Ovary (tissue), 3 donors: ENCODE measurements around the gene WDR83.

ENCODE experiments used
- CTCF ChIP-seq, 3 donors: fragments of 450-650 bp in 2 of 3; fragments of 200-600 bp in 1 of 3; IDR thresholded peaks; one replicate each; pipeline versions ENCODE4 v1.5.1 to v1.8.0; 2016 to 2022; ENCODE audit warnings: antibody characterized with exemption in 3 of 3, mild to moderate bottlenecking in 1 of 3
- POLR2A ChIP-seq: fragments of 450-650 bp; IDR thresholded peaks from one replicate; pipeline ENCODE4 v1.6.1; 2017; ENCODE audit warnings: antibody characterized with exemption, mild to moderate bottlenecking, moderate library complexity
- donor health status: DM: no; HTN: no; CAD: no.

GRCh38 chr19:12636631-12637030 is 30.0 kb upstream of the WDR83 start:
- TF ChIP-seq POLR2A (no peak), CTCF (IDR thresholded peaks at IDR 0.05) (no peak)
